ENCODE results near the gene GOPC. TPM values are rescaled to one million over a fixed set of nuclear protein-coding genes. Genes with fewer than 3 reads are reported as not detected.

The GOPC gene
- total RNA-seq, 1 experiment from 2014 or later = 18.7 TPM

GRCh38 chr6:117542493-117542892 is 59.8 kb downstream of the GOPC start:
- no peak overlapping the region for H3K4me3 Mint-ChIP-seq
- Histone ChIP-seq H3K4me1 (ENCODE audit: insufficient read depth, low read length) (no peaks in the 10 kb centered on the region), H4K20me1 (ENCODE audit: control insufficient read depth, insufficient read depth, insufficient read length) (no peaks in the 10 kb centered on the region), H2BK120ac (ENCODE audit: low read depth, low read length, poor library complexity, severe bottlenecking) (no peak overlapping the region), H4K5ac (ENCODE audit: insufficient read length, low read depth, low read length) (no peak overlapping the region), H3K4me2 (ENCODE audit: insufficient read depth, insufficient read length, low read length) (no peak overlapping the region), H4K91ac (ENCODE audit: insufficient read length, low read depth, low read length) (no peak overlapping the region), H3K14ac (ENCODE audit: insufficient read depth, low read length) (no peak overlapping the region), H3K18ac (ENCODE audit: insufficient read length, low read depth, low read length) (no peak overlapping the region), H3K27ac (ENCODE audit: insufficient read length, low read depth, low read length) (no peak overlapping the region), H2AK5ac (ENCODE audit: insufficient read length, low read length) (no peak overlapping the region), H2BK20ac (ENCODE audit: low read depth, low read length, poor library complexity, severe bottlenecking) (no peak overlapping the region), H3T11ph (ENCODE audit: low read length) (no peak overlapping the region), H4K8ac (replicated peaks; ENCODE audit: insufficient read length, low read depth, low read length) (no peak overlapping the region), H2AFZ (ENCODE audit: low read length) (no peak overlapping the region), H2BK12ac (ENCODE audit: insufficient read length, low read depth, low read length) (no peak overlapping the region), H3K9me3 (ENCODE audit: control insufficient read depth, low read depth, low read length) (no peaks in the 10 kb centered on the region), H3K79me1 (ENCODE audit: insufficient read depth, low read depth, low read length, poor library complexity, severe bottlenecking) (no peaks in the 10 kb centered on the region), H3K79me2 (ENCODE audit: insufficient read depth, low read length) (no peaks in the 10 kb centered on the region), H3K56ac (ENCODE audit: insufficient read length, low read depth, low read length) (no peak overlapping the region), H3K4ac (ENCODE audit: low read depth, low read length) (no peak overlapping the region), H2BK5ac (ENCODE audit: insufficient read length, low read length) (no peak overlapping the region), H3K23me2 (ENCODE audit: insufficient read length, low read depth, low read length, poor library complexity, severe bottlenecking) (no peaks in the 10 kb centered on the region), H3K9ac (ENCODE audit: extremely low read depth, insufficient read length, low read length) (no peak overlapping the region), H2BK15ac (ENCODE audit: low read depth, low read length) (no peak overlapping the region), H3K23ac (ENCODE audit: insufficient read length, low read depth, low read length) (no peak overlapping the region), H3K27me3 (ENCODE audit: insufficient read depth, low read length) (no peaks in the 10 kb centered on the region)
- TF ChIP-seq, protein P1, sequence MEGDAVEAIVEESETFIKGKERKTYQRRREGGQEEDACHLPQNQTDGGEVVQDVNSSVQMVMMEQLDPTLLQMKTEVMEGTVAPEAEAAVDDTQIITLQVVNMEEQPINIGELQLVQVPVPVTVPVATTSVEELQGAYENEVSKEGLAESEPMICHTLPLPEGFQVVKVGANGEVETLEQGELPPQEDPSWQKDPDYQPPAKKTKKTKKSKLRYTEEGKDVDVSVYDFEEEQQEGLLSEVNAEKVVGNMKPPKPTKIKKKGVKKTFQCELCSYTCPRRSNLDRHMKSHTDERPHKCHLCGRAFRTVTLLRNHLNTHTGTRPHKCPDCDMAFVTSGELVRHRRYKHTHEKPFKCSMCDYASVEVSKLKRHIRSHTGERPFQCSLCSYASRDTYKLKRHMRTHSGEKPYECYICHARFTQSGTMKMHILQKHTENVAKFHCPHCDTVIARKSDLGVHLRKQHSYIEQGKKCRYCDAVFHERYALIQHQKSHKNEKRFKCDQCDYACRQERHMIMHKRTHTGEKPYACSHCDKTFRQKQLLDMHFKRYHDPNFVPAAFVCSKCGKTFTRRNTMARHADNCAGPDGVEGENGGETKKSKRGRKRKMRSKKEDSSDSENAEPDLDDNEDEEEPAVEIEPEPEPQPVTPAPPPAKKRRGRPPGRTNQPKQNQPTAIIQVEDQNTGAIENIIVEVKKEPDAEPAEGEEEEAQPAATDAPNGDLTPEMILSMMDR (conservative IDR thresholded peaks at IDR 0.05) = no peak
- no peaks in the 10 kb centered on the region for H3K27me3 Mint-ChIP-seq (ENCODE audit: low read depth)
- H3K9me3 Mint-ChIP-seq = no peaks in the 10 kb centered on the region
- peaks cover 0 to 11% (median 3%) of the 10 kb centered on the region in 3 experiments; a peak in 3 of 7 replicates for H3K36me3 Mint-ChIP-seq (ENCODE audit: insufficient read depth in 1 of 3, low read depth in 3 of 3)
- peak overlapping the region in 1 of 3 experiments; percentile 49; a peak in 1 of 7 replicates for H3K27ac Mint-ChIP-seq
- WGBS (ENCODE audit: extremely low coverage, insufficient read length, low lambda C conversion rate) = no CpG with 5 or more reads among the region's 3 CpGs
- no peak for DNase-seq
- no peaks in the 10 kb centered on the region for H3K4me1 Mint-ChIP-seq

Data from H9 (cell line).